B cell (primary cell): ENCODE results near the gene TIAM1. TPM values are rescaled to one million over a fixed set of nuclear protein-coding genes. Genes with fewer than 3 reads are reported as not detected.

Experiments
- ATAC-seq: fragments of 200-7000 bp; cut with Tn5 transposase; one replicate; pipeline ENCODE4 v1.10.0; 2021; ENCODE audit warnings: low read depth, mild to moderate bottlenecking, moderate number of reproducible peaks, moderate library complexity
- CTCF ChIA-PET: fragments of 350-600 bp; sonication (Branson Sonifier 250); formaldehyde crosslinking; loops from one replicate; lab custom pipeline; 2021; ENCODE audit warnings: antibody characterized with exemption, inconsistent platforms; lab: Charles Lee
- POLR2A ChIA-PET: fragments of 350-600 bp; sonication (Branson Sonifier 250); formaldehyde crosslinking; loops from one replicate; lab custom pipeline; 2021; ENCODE audit warnings: antibody characterized with exemption; lab: Charles Lee
- DNase-seq: peaks from one replicate; pipeline ENCODE4 v3.0.0; 2013
- H2AFZ ChIP-seq: 2 replicates; pipeline ENCODE4 v1.6.1; 2012; ENCODE audit warnings: mild to moderate bottlenecking, low read depth, low read length; ENCODE audit not compliant: insufficient read depth, poor library complexity, severe bottlenecking
- H3K27ac ChIP-seq, 2 donors: 1 replicate in 1 of 2; 2 replicates in 1 of 2; pipeline ENCODE4 v1.5.1; 2012 to 2013; ENCODE audit warnings: low read length in 2 of 2, mild to moderate bottlenecking in 2 of 2, moderate library complexity in 1 of 2
- H3K27me3 ChIP-seq, 4 experiments: fragments of 200-600 bp in 1 of 4; sonication (generic) in 1 of 4; replicated peaks in 1 of 4; 1 replicate in 2 of 4; 2 replicates in 2 of 4; pipeline versions ENCODE4 v1.6.1 to v1.7.0; 2013 to 2016; ENCODE audit warnings: low read length in 3 of 4, mild to moderate bottlenecking in 2 of 4, mixed read lengths in 1 of 4, moderate library complexity in 1 of 4; ENCODE audit not compliant: insufficient read depth in 4 of 4, control insufficient read depth in 3 of 4; ENCODE audit errors: control extremely low read depth in 1 of 4
- H3K36me3 ChIP-seq, 2 experiments: replicated peaks in 1 of 2; 1 replicate in 1 of 2; 2 replicates in 1 of 2; pipeline versions ENCODE4 v1.6.1 to v1.7.1; 2013; ENCODE audit warnings: low read length in 1 of 2; ENCODE audit not compliant: insufficient read depth in 2 of 2, control insufficient read depth in 1 of 2; ENCODE audit errors: control extremely low read depth in 1 of 2, extremely low read depth in 1 of 2
- H3K4me1 ChIP-seq, 2 donors: fragments of 200-600 bp in 1 of 2; sonication (generic) in 1 of 2; 1 replicate in 1 of 2; 2 replicates in 1 of 2; pipeline versions ENCODE4 v1.5.1 to v1.6.1; 2013 to 2017; ENCODE audit warnings: low read length in 2 of 2; ENCODE audit not compliant: control insufficient read depth in 2 of 2, insufficient read depth in 2 of 2
- H3K4me2 ChIP-seq: replicated peaks from 2 replicates; pipeline ENCODE3; 2012; ENCODE audit warnings: mild to moderate bottlenecking, low read depth, low read length; ENCODE audit not compliant: poor library complexity, severe bottlenecking
- H3K4me3 ChIP-seq, 5 experiments: fragments of 200-600 bp in 1 of 5; sonication (generic) in 1 of 5; 1 replicate in 3 of 5; 2 replicates in 2 of 5; pipeline versions ENCODE4 v1.5.1 to v1.7.0; 2011 to 2016; ENCODE audit warnings: low read length in 4 of 5, mild to moderate bottlenecking in 4 of 5, low read depth in 2 of 5, control low read depth in 1 of 5, moderate library complexity in 1 of 5; ENCODE audit not compliant: insufficient read depth in 1 of 5; ENCODE audit errors: control extremely low read depth in 1 of 5, extremely low read depth in 1 of 5
- H3K79me2 ChIP-seq: fragments of 200-600 bp; sonication (generic); one replicate; pipeline ENCODE4 v1.6.0; 2016; ENCODE audit warnings: low read length; ENCODE audit not compliant: control insufficient read depth, insufficient read depth
- H3K9ac ChIP-seq: fragments of 200-600 bp; sonication (generic); 2 replicates; pipeline ENCODE4 v1.6.1; 2017; ENCODE audit warnings: mild to moderate bottlenecking, low read length, moderate library complexity
- H3K9me3 ChIP-seq, 3 donors: one replicate each; pipeline versions ENCODE4 v1.6.1 to v1.7.1; 2013; ENCODE audit warnings: low read length in 2 of 3; ENCODE audit not compliant: control insufficient read depth in 2 of 3, insufficient read depth in 1 of 3; ENCODE audit errors: control extremely low read depth in 1 of 3
- H4K20me1 ChIP-seq: 2 replicates; pipeline ENCODE4 v1.6.0; 2012; ENCODE audit warnings: mild to moderate bottlenecking, low read length; ENCODE audit not compliant: insufficient read depth, control insufficient read depth, poor library complexity, severe bottlenecking
- H3K27ac Mint-ChIP-seq: one replicate; pipeline ENCODE4 v1.8.0; 2021; ENCODE audit warnings: mixed read lengths
- H3K27me3 Mint-ChIP-seq: one replicate; pipeline ENCODE4 v1.8.0; 2021; ENCODE audit warnings: mixed read lengths
- H3K4me1 Mint-ChIP-seq: one replicate; pipeline ENCODE4 v1.8.0; 2021; ENCODE audit warnings: mixed read lengths
- H3K4me3 Mint-ChIP-seq: one replicate; pipeline ENCODE4 v1.8.0; 2021; ENCODE audit warnings: mixed read lengths
- H3K9me3 Mint-ChIP-seq: one replicate; pipeline ENCODE4 v1.8.0; 2022; ENCODE audit warnings: mixed read lengths; ENCODE audit not compliant: insufficient read depth
- EZH2 ChIP-seq: IDR thresholded peaks from 2 replicates; pipeline ENCODE4 v1.6.1; 2012; ENCODE audit warnings: borderline replicate concordance, low read depth, mild to moderate bottlenecking, moderate library complexity, low read length; ENCODE audit not compliant: insufficient read depth, poor library complexity, severe bottlenecking
- WGBS: methylation state at CpG from one replicate; pipeline ENCODE4 v1.1.5; 2013; ENCODE audit warnings: missing lambda C conversion rate; ENCODE audit not compliant: insufficient coverage; 5-methylcytosine and 5-hydroxymethylcytosine counted together
- intact Hi-C: fragments of 100-400 bp; cut with micrococcal nuclease; formaldehyde crosslinking; loops from one replicate; pipeline ENCODE4 v1.10.0; 2022
- polyA plus RNA-seq: library from polyadenylated mRNA; depleted of rRNA; stranded (reverse); fragments of >200 nt; gene quantifications from 2 replicates; pipeline ENCODE4 v1.2.3, GENCODE V29; 2012
- total RNA-seq, 2 donors: library from RNA; stranded (reverse); fragments of 120-200 nt in 1 of 2; gene quantifications; 1 replicate in 1 of 2; 2 replicates in 1 of 2; pipeline versions ENCODE4 v1.2.3 to v1.2.4, GENCODE V29; 2013 to 2022
- TF ChIP-seq, protein P1 (sequence below): fragments of 200-600 bp; IDR thresholded peaks from one replicate; pipeline ENCODE4 v1.8.0; 2022; ENCODE audit warnings: antibody characterized with exemption, mild to moderate bottlenecking

The TIAM1 gene
- total and polyA plus RNA-seq, 2 donors (not counting 1 experiment from before 2014, with no cell fraction given) = 0.51 to 1.0 TPM

DNA sequence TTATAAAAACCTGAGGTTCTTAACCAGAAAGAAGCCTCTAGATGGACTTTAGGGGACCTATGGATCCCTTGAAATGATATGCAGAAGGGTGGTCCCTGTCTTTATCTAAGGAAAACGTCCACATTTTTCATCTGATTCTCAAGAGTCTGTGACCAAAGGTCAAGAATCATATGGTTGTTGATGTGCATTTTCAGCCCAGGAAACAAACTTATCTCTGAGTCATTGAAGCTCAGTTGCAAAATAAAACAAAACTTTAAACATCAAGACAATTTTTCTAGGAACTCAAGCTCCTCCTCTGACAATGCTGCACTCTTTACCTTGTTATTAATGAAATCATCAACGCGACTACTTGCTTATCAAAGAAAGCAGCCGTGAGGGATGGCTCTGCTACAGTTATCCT lies 83.3 kb downstream of the TIAM1 start:
- Histone ChIP-seq H3K9ac (no peak overlapping the region), H4K20me1 (no peaks in the 10 kb centered on the region), H3K36me3 (no peaks in the 10 kb centered on the region), H3K4me3 (no peak overlapping the region), H3K27me3 (no peaks in the 10 kb centered on the region), H3K4me2 (no peak overlapping the region), H3K79me2 (no peaks in the 10 kb centered on the region), H2AFZ (no peak overlapping the region), H3K27ac (no peak overlapping the region), H3K4me1 (no peaks in the 10 kb centered on the region), H3K9me3 (peaks cover 0 to 5% (median 0%) of the 10 kb centered on the region in 3 donors)
- H3K27me3 Mint-ChIP-seq = peaks cover 13% of the 10 kb centered on the region
- no peak overlapping the region for H3K27ac Mint-ChIP-seq
- WGBS = no CpG with 5 or more reads among the region's 4 CpGs
- DNase-seq (no peak), ATAC-seq (no peak)
- POLR2A ChIA-PET = no interaction called here
- TF ChIP-seq EZH2 = no peak
- TF ChIP-seq, protein P1, sequence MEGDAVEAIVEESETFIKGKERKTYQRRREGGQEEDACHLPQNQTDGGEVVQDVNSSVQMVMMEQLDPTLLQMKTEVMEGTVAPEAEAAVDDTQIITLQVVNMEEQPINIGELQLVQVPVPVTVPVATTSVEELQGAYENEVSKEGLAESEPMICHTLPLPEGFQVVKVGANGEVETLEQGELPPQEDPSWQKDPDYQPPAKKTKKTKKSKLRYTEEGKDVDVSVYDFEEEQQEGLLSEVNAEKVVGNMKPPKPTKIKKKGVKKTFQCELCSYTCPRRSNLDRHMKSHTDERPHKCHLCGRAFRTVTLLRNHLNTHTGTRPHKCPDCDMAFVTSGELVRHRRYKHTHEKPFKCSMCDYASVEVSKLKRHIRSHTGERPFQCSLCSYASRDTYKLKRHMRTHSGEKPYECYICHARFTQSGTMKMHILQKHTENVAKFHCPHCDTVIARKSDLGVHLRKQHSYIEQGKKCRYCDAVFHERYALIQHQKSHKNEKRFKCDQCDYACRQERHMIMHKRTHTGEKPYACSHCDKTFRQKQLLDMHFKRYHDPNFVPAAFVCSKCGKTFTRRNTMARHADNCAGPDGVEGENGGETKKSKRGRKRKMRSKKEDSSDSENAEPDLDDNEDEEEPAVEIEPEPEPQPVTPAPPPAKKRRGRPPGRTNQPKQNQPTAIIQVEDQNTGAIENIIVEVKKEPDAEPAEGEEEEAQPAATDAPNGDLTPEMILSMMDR = no peak
- CTCF ChIA-PET = interaction anchor here (0.7 kb wide), 1 partner anchor 8 kb away, joined by 3 read pairs; no protein-coding TSS in a partner anchor
- H3K4me1 Mint-ChIP-seq = no peaks in the 10 kb centered on the region
- intact Hi-C loops = no loop called here
- H3K4me3 Mint-ChIP-seq = no peak overlapping the region
- H3K9me3 Mint-ChIP-seq = peaks cover 2% of the 10 kb centered on the region

GRCh38 chr21:31258073-31258472 lies 86.0 kb downstream of the TIAM1 start:
- CTCF ChIA-PET = no interaction called here
- H2AFZ ChIP-seq = no peak overlapping the region
- no peak overlapping the region for H3K4me3 ChIP-seq
- no peaks in the 10 kb centered on the region for H3K36me3 ChIP-seq
- TF ChIP-seq EZH2 = no peak
- TF ChIP-seq, protein P1 = no peak
- no peak overlapping the region for H3K9ac ChIP-seq
- no peak overlapping the region for H3K4me2 ChIP-seq
- Mint-ChIP-seq H3K27me3 (no peaks in the 10 kb centered on the region), H3K27ac (no peak overlapping the region), H3K4me3 (no peak overlapping the region), H3K9me3 (no peaks in the 10 kb centered on the region), H3K4me1 (no peaks in the 10 kb centered on the region)
- H3K9me3 ChIP-seq = no peaks in the 10 kb centered on the region
- H3K27ac ChIP-seq = no peak overlapping the region
- H3K4me1 ChIP-seq = no peaks in the 10 kb centered on the region
- DNase-seq = no peak
- no peaks in the 10 kb centered on the region for H3K79me2 ChIP-seq
- 93% methylated on average over 4 of the region's 4 CpGs for WGBS
- no peaks in the 10 kb centered on the region for H3K27me3 ChIP-seq
- POLR2A ChIA-PET = no interaction called here
- intact Hi-C loops = no loop called here
- H4K20me1 ChIP-seq = no peaks in the 10 kb centered on the region
- no peak for ATAC-seq
